GM19240 (cell line): ENCODE data around the gene CHL1.
"Not testable (repeated sequence)": the region's sequence is repeated elsewhere in the genome, so short reads cannot be mapped to it uniquely, and the experiment has no call there.

Experiments
- DNase-seq: peaks from one replicate; pipeline ENCODE4 v3.0.0; 2011; ENCODE audit warnings: low spot score; ENCODE audit not compliant: insufficient read length

CHL1 gene

GRCh38 chr3:339351-339750 lies 142.8 kb downstream of the CHL1 start:
- no peak for DNase-seq

GRCh38 chr3:341998-342397 lies 145.4 kb downstream of the CHL1 start:
- DNase-seq, result no peak

GRCh38 chr3:346186-346585 lies 149.6 kb downstream of the CHL1 start:
- no peak for DNase-seq

DNA sequence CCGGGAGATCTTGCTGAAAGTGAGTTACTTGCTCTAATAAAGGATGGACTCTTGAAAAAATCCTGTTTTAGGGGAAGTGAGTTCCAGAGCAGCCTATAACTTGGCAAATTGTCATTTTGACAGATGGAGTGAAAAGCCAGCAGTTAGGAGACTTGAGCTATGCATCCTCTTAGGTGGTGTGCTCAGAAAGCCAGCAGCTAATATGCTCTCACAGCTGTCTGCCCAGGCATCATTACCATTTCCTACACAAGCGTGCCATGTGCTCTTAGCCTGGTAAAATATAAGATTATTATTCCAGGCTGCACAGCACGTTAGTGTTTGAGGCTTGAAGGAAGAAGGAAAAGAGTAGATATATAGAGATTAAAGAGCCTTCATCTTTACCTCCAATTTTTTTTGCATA lies 151.0 kb downstream of the CHL1 start:
- DNase-seq, result no peak

DNA sequence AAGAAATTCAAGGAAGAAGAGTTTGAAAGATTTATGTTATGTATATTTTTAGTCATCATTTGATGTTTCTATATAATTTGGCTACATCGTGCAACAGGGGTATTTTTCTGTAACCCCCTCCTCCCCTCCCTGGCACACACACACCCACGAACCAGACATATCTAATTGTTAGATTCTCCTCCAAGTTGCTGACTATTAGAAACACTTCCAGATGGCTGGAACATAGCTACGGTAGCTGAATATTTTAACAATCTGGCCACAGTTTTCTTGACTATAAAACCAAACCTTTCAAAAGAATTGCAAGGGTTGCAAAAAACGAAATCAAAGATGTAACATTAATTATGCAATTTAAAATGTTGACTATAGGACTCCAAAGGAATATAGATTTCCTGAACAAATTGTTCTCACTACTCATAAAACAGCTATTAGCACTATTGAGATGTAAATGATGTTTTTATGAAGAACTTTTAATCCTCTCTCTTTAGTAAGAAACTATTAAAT lies 154.4 kb downstream of the CHL1 start:
- DNase-seq, result no peak

DNA sequence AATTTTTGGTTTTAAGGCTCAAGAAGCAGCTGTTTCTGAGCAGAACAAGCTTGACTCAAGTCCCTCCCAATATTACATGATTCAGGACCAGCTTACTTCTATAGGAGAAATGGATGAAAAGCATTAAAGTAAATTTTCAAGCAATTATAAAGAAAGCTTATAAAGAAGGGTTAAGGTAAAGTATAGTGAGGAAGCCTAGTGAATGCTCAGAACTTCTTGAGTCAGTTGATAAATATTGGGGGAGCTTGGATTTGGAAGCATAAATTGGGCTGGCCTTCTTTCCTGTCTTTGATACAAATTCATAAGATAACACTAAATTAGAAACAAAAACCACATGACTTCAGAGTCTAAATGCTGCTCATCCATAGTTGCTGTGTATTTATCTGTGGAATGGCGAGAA lies 156.0 kb downstream of the CHL1 start:
- no peak for DNase-seq

DNA sequence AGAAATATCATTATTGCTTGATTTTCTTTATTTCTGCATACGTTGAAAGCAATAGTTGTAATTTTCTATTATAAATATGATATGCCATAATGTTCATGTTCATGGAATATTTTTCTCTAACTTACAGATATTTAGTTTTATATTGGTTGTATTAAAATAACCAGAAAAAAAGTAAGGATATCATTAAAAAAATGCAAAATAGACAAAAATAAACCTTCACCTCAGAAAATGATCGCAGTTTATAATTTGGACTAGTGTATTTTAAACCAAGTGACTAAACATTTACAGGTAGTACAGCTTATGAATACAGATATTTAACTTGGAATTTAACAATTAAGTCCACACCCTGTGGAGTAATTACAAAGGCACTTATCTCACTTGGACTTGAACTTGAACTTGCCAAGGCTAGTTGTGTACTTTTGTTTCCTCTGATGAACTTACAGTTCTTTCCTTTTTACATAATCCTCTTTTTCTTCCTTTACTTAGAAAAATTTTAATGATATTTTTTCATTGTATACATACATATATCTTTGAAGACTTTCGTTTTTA lies 156.7 kb downstream of the CHL1 start:
- DNase-seq, result no peak

GRCh38 chr3:354432-354831 lies 157.9 kb downstream of the CHL1 start:
- no peak for DNase-seq

- no peak for DNase-seq
Observed at GRCh38 chr3:355622-356021, 159.1 kb downstream of the CHL1 start.

DNA sequence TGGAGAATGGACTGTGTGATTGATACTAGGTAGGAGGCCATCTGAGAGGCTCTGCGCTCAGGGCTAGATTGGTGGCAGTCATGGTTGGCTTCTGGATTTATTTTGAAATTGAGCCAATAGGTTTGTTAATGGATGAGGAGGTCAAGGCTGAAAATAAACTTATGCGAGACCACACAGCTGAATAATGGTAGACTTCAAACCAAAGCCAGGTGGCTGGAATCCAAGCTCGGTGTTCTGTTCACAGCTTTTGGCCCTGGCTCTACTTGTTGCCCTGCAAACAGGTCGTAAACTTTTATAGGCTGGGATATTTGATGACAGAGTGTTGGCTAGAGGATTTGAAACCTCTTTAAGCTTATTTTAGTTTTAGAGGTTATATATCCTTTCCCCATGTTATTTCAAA lies 160.4 kb downstream of the CHL1 start:
- no peak for DNase-seq

GRCh38 chr3:359672-360071 lies 163.1 kb downstream of the CHL1 start:
- no peak for DNase-seq

DNA sequence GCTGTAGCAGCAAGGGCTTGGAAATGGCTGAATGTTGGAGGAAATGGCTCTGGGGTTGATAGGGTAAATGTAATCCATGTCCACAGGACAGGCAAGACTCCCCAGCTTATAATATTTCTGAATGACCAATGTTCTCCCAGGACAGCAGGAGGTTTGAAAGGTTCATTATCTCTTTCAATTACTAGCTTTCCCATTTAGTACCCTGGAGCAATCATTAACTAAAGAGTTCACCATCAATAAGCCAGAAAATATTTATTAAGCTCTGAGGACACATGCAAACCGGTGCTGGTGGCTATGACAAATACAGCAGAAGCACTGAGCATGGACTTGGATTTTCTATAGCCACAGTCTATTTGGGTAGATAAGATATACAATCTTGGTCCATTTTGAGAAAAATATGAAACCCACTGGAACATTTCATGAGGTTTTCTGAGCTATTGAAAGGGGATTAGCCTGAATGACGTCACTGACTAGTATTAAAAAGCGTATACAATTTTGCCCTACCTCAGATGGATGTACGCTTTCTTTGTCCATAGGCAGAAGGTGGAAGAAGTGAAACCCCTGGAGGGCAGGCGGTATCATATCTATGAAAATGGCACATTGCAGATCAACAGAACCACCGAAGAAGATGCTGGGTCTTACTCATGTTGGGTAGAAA lies 166.2 kb downstream of the CHL1 start:
- no peak for DNase-seq

DNA sequence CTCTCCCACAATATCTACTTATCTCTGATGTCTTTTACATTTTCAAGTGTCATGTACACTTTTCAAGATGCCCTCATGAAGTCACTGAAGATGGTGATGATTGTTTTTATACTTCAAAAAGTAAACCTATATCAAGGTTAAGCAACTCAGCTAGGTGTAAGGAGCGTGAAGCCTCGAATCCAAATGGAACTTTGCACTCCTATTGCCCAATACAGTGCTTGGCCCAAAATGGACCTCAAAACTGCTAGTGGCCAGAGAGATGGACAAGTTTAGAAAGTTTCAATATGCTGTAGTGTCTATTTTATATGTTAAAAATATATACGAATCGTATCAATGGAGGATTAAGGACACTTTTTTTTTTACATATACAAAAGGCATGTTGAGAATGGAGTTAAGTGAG lies 167.7 kb downstream of the CHL1 start:
- no peak for DNase-seq

DNA sequence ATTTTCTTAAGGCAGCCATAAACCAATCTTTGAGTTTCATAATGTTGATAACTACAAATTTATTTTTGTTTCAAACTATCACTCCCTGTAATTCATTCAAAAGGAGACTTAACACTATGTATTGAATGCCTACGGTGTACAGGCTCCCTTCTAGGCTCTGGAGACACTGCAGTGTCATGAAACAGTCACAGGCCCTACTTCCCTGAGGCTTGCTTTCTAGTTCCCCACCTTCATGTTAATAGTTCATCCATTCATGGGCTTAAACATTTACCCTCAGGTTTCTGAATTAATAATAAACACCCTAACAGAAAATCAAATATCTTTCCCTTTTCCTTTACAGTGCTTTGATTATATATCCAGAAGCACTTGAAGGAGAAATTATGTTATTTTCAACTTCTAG lies 168.7 kb downstream of the CHL1 start:
- no peak for DNase-seq

GRCh38 chr3:366253-366652 lies 169.7 kb downstream of the CHL1 start:
- DNase-seq, result not testable (repeated sequence)

DNA sequence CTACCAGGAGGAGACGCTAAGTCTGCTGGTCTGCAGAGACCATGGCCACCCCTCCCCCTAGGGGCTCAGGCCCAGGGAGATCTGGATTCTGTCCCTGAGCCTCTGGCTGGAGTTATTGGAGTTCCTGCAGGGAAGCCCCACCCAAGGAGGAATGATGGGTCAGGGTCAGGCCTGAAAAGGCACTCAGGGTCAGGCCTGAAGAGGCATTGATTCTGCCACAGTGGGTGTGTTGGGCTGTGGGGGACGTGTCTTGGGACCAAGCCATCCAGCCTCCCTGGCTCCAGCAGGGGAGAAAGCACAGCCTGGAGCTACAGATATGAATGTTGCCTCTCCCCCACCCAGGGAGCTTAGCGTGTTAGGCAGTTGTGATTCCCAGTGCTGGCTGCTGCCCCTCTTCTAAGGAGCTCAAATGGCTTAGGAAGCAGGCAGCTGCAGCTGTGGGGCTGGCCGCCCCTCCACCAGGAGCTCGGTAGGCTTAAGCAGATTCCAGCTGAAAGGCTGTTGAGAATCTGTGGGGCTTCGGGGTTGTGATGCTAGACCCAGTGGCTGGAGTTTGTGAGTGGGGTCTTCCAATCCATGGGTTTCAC lies 176.7 kb downstream of the CHL1 start:
- DNase-seq, result no peak

DNA sequence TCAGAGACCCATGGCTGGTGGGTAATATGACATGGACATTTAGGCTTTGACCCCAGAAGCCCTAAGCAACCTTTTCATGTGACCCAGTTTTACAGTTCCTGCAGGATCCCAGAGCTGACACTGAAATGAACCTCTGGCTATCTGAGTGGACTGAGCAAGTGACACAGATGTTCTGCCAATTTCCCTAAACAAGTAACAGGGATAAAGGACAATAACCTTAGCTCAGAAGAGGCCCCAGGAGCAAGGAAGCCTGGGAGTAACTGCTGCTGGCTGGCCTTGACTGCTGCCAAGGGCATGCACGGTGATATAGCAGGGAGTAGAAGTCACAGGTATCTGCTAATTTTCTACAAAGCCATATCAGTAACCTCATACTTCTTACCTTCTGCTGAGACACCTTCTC lies 177.9 kb downstream of the CHL1 start:
- DNase-seq, result no peak

DNA sequence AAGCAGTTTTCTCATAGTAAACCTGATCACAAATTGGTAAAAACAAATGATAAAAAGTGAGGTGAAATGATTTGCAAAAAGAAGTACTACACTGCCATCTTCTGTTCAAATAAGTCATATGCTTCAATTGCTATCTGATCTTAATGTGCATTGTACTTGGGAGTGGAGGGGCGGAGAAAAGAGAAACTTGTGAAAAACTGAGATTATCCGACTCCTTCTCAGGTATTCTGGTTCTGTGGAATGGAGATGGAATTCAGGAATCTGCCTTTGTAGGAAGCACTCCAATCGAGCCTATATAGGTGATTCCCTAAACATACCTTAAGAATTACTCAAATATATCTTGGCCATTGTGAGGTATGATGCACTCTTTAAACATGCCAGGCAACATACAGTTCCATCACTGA lies 180.6 kb downstream of the CHL1 start:
- no peak for DNase-seq

DNA sequence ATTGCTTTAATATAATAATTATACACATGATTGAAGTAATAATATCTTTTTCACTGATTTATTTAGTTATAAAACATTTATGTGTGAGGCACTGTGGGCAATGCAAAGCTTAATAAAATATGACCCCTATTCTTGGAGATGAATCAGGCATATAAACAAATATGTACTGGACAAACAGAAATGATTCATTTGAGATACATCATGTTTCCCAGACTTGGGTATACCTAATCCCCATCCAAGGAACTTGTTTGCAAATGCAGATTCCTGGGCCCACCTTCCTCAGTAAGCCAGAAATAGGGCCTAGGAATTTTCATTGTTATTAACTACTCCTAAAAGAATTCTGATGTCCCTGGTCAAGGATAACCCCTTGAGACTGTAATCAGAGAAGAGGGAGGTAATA lies 184.2 kb downstream of the CHL1 start:
- no peak for DNase-seq

- DNase-seq, result no peak
Observed at GRCh38 chr3:385151-385550, 188.6 kb downstream of the CHL1 start.

DNA sequence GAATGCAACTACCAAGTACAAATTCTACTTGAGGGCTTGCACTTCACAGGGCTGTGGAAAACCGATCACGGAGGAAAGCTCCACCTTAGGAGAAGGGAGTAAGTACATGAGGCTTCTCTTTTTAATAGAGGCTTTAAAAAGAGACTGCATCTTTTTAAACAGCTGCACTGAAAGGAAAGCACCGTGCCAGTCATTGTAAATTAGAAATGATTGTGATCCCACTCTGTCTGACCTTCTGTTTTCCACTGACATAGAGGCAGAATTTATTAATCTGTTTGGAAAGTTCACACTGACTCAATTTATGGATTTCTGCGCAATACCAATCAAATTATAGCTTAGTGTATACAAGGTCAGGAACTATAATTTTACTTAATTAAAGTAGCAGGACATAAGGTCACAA lies 198.2 kb downstream of the CHL1 start:
- no peak for DNase-seq

DNA sequence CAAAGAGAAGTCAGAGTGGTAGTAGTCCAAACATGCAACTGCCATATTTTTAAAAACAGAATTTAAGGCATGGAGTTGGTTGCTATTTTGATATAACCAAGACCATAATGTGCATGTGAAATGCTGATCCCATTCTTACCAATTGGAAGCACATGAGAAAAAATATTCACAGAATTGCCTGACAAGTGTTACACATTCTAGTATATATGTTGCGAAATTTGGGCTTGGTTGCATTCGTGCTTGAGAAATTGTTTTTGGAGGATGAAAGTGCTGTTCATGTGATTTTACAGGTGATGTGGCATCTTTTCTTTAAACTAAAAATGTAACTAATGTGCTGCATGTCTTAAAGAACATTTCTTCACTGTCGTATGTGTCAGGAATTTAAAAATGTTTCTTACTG lies 199.7 kb downstream of the CHL1 start:
- DNase-seq, result no peak

GRCh38 chr3:399647-400046 lies 203.1 kb downstream of the CHL1 start:
- no peak for DNase-seq
